Inferior parietal cortex (tissue), 1 donor: Measurements from ENCODE around the gene GPR155.
"Not testable (repeated sequence)": the region's sequence is repeated elsewhere in the genome, so short reads cannot be mapped to it uniquely, and the experiment has no call there.

Source experiments
- DNase-seq: peaks from one replicate; pipeline ENCODE4 v3.0.0-alpha.2; 2016; ENCODE audit errors: extremely low spot score

GPR155 gene

DNA sequence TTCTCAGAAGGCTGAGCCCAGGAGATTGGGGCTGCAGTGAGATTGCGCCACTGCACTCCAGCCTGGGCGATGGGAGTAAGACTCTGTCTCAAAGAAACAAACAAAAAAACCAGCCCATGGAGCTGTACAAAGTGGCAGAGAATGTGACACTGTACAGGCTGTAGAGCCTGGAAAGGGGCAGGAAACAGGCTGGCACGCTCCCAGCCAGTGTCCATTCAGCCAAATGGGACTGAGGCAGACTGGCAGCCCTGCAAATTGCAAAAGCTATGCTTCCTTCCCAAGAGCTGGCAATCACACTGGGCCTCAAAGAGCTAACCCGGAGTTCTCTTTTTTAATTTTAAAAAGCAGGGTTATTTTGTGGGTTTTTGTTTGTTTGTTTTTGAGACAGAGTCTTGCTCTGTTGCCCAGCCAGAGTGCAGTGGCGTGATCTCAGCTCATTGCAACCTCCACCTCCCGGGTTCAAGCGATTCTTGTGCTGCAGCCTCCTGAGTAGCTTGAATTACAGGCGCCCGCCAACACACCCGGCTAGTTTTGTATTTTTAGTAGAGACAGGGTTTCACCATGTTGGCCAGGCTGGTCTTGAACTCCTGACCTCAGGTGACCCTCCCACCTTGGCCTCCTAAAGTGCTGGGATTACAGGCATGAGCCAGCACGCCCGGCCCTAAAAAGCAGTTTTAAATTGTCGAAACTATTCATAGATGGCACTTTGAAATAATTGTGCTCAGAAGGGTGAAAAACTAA, 48.5 kb downstream of the GPR155 start:
- peak; percentile 77 for DNase-seq

DNA sequence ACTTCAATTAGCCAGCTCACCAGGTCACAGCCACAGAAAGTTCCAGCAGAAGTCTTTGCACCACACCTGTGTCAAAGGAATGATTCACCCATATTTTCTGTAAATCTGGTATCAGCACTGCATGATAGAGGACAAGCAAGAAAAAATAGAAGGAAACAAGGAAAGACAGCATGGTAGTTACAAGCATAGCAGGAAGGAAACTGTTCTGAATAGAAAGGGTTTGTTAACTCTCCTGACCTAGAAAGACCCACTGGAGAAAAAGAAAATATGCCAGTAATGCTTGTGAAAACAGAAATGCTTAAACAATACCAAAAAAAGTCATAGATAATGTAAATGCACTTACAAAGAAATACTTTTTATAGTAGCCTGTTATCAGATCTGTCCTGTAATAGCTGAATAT, 50.5 kb downstream of the GPR155 start:
- DNase-seq = no peak

DNA sequence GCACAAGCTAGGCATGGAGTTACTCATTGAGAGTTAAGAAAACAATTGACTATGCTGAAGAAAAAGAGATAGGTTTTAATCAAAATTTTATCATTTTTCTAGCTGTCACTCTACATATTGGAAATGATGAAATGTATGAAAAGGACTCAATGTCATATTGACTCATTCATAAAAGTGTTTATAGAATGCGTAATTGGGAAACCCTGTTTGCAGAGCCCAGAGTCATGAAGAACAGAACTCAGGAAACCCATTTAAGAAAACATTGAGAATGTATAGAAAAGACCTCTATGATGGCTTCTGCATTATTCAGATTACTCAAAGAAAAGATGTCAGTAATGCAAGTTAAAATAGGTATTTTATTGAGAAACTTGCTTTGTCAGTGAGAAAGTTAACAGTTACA, 54.9 kb downstream of the GPR155 start:
- DNase-seq = no peak

DNA sequence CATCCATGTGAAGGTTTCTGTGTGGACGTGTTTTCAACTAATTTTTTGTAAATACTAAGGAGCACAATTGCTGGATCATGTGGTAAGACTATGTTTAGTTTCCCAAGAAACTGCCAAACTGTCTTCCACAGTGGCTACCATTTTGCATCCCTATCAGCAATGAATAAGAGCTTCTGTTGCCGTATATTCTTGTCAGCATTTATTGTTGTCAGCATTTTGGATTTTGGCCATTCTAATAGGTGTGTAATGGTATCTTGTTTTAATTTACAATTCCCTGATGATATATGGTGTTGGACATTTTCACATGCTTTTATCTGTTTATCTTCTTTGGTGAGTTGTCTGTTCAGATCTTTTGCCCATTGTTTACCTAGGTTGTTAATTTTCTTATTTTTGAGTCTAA, 56.8 kb downstream of the GPR155 start:
- no peak for DNase-seq

DNA sequence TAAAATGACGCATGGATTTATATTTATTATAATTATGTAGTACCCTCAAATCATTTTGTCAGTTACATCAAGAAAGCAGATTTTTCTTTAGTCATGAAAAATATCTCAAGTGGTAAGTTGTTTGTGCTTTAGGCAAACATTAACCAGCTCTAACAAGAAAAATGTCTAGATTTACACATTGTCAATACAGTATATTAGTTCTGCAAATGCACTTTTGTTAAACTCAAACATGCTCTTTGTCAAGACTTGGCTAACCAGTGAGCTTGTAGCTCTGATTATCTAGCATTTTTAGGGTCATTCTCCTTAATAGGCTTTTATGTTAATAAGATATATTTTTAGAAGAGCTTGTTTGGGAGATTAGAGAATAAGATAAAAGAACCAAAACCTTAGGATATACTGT, 58.6 kb downstream of the GPR155 start:
- no peak for DNase-seq

DNA sequence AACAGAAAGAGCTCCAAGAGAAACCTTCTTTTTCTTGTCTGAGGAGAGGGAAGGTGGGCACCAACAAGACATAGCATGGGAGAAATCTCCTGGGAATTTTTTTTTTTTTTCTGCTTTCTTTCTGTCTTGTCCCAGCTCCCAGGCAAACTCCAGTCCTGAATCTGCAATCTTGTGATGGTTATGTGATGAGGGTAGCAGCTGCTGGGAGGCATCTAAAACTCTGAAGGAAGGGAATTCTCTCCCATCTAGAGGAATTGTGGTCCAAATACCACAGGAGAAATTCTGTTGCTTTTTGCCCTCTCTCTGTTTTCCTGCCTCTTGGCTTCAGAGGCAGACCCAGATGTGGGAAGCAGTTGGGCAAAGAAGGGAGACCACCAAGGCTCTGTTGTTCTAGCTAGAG, 74.6 kb downstream of the GPR155 start:
- DNase-seq = no peak

DNA sequence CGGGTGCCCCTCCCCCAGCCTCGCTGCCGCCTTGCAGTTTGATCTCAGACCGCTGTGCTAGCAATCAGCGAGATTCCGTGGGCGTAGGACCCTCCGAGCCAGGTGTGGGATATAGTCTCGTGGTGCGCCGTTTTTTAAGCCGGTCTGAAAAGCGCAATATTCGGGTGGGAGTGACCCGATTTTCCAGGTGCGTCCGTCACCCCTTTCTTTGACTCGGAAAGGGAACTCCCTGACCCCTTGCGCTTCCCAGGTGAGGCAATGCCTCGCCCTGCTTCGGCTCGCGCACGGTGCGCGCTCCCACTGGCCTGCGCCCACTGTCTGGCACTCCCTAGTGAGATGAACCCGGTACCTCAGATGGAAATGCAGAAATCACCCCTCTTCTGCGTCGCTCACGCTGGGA, 76.8 kb downstream of the GPR155 start:
- not testable (repeated sequence) for DNase-seq

DNA sequence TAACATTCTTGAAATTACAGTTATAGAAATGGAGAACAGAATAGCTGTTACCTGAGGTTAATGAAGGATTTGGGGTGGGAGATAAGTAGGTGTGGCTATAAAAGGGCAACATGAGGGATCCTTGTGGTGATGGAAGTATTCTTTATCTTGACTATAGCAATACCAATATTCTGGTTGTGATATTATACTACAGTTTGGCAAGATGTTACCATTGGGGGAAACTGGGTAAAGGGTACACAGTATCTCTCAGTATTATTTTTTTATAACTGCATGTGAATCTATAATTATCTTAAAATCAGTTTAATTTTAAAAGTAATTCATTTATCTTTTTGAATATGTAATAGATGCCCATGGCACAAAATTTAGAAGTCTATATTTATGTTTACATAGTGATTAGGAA, 83.2 kb downstream of the GPR155 start:
- DNase-seq = no peak

DNA sequence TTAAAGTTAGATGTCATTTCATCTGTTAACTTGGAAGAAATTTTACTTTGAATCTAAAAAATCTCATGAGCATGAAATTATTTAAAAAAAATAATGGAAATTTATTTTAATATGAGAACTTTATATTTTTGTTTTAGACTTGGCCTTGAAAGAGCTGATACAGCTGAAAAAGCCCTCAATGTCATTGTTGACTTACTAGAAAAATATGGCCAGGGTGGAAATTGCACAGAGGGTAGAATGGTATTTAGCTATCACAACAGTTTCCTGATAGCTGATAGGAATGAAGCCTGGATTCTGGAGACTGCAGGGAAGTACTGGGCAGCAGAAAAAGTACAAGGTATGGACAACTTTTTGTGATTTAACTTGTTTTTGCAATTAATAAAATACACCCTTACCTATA, 86.0 kb downstream of the GPR155 start:
- DNase-seq = no peak

DNA sequence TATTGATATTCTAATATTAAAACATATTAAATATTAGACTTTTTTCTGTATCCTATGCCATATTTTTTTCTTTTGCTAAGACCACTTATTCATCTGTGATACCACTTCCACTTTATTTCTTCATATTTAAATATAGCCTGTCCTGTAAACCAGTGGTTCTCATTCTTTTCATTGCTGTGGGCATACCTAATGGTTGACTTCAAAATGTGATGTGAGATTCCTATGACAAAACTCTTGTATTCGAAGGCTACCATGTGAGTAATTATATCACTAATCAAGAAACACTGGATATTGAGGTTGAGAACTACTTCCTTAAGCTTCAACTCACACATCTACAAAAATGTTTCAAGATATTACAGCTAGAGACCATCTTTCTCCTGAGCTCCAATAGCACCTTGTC, 87.7 kb downstream of the GPR155 start:
- no peak for DNase-seq

DNA sequence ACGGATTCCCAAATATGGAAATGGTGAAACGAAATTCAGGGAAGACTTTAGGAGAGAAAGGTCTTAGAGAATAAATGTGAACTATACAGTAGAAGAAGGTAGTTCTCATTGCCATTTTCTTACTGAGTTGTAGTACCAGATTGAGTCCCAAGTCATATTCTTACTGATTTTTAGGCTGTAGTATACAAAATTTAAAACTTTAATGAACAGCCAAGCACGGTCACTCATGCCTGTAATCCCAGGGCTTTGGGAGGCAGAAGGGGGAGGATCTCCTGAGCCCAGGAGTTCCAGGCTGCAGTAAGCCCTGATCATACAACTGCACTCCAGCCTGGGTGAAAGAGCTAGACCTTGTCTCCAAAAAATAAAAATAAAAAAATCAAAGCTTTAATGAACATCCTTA, 89.1 kb downstream of the GPR155 start:
- no peak for DNase-seq

DNA sequence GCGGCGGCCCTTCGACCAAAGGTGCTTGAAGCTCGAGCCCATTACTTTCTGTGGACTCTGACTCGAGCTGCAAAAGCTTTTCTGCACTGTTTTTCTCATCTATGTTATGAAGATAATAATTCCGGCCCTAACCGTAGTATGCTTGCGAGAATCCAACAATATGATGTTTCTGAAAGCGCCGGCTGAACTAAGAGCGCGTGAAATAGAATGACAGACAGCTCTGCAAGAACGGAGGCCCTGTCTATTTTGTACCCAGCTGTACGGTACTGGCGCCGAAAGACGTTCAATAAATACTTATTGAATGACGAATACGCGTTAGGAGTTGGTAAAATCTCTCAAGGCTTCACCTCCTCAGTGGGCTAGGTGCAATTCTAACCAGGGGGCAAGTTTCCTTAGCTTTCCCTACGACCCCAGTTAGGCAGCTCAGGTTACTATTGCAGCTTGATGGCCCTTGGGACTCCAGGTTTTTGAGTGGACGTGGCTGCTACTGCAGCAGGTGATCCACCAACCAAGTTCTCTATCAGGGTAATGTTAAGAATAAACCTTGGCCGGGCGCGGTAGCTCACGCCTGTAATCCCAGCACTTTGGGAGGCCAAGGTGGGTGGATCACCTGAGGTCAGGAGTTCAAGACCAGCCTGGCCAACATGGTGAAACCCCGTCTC, 90.7 kb downstream of the GPR155 start:
- no peak for DNase-seq

DNA sequence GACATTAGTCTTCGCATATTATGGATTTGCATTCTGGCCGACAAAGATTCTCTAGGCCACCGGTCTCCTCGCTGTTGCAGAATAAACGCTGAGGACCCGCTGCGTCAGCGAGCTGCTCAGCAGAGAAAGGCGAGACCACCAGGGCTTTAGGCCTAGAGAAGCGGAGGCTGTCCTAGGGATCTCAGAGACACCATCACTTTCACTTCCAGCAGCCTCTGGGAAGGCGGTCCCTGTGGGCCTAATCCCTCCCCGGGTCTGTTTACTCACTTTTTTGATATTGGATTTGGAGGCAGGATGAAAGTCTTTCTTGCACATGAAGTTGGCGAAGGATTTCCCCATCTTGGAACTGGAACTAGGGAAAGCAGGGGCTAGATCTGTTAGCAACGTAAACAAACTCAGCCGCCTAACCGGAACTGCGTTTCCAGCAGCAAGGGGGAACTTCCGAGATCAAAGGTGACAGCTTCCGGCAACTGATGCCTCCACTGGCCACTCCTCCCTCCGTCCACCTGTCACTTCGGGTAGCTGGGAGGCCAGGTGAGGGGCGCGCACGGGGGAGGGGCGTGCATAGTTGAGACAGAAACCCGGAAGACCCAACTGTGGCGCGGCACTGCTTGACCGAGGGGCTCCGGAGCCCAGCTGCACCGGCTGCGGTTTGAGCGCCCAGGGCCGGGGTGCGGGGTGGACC, 91.4 kb downstream of the GPR155 start, which contains the start of gene SCRN3:
TSS of gene SCRN3 (plus strand) at position 447 of the 685 bp plus-strand sequence. CDS start 2,554 bp downstream, outside the sequence.
- DNase-seq = peak; percentile 94

DNA sequence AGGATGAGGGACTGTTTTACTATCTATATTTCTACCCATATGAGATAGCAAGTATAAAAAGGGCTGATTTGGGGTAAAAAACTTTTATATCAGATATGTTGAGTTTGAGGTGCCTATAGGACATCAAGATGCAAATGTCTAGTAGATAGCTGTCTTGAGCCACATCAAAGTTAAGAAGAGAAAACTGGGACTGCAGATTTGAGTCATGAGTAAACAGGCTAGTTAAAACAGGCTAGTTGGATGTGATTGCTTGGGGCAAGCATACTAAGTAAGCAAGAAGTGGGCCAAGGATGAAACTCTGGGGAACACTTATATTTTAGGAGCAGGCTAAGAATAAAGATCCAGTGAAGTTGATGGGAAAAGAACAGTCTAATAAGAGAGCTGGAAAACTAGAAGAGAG, 94.1 kb downstream of the GPR155 start:
- no peak for DNase-seq

DNA sequence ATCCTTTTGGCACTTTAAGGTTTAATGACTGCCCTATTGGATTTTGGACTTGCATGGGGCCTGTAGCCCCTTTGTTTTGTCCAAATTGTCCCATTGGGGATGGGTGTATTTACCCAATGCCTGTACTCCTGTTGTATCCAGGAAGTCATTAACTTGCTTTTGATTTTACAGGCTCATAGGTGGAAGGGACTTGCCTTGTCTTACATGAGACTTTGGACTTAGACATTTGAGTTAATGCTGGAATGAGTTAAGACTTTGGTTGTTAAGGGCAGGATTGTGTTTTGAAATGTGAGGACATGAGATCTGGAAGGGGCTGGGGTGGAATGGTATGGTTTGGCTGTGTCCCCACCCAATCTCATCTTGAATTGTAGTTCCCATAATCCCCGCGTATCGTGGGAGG, 96.5 kb downstream of the GPR155 start:
- not testable (repeated sequence) for DNase-seq

DNA sequence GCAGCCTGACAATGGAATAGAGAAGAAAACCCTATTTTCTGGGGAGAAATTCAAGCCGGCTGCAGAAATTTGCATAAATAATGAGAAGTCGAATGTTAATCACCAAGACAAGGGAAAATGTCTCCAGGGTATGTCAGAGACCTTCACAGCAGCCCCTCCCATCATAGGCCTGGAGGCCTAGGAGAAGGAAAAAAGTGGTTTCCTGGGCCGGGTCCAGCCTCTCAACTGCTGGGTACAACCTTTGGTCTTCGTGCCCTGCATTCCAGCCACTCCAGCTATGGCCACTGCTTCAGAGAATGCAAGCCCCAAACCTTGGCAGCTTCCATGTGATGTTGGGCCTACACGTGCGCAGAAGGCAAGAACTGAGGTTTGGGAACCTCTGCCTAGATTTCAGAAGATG, 97.3 kb downstream of the GPR155 start:
- no peak for DNase-seq

DNA sequence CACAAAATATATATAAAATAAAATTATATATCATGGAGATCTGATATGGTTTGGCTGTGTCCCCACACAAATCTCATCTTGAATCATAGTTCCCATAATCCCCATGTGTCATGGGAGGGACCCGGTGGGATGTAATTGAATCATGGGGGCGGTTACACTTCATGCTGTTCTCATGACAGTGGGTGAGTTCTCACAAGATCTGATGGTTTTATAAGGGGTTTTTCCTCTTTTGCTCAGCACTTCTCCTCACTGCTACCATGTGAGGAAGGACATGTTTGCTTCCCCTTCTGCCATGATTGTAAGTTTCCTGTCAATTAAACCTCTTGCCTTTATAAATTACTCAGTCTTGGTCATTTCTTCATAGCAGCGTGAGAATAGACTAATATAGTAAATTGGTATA, 98.1 kb downstream of the GPR155 start:
- DNase-seq = not testable (repeated sequence)

DNA sequence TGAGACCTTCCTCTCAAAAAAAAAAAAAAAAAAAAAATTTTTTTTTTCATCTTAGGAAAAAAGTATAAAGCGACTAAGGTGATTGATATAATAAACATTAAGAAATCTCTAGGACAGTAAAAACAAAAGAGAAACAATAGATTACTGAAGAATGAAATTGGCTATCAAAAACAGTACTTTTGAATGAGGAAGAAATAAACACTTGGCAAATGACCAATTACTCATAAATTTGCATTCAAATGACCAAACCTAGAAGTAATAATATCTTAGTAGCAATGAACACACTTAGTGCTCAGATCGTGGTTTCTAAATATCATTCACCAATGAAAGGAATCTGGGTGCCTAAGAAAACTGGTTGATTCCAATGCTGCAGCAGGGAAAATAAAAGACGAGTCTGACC, 101.6 kb downstream of the GPR155 start:
- DNase-seq = no peak

DNA sequence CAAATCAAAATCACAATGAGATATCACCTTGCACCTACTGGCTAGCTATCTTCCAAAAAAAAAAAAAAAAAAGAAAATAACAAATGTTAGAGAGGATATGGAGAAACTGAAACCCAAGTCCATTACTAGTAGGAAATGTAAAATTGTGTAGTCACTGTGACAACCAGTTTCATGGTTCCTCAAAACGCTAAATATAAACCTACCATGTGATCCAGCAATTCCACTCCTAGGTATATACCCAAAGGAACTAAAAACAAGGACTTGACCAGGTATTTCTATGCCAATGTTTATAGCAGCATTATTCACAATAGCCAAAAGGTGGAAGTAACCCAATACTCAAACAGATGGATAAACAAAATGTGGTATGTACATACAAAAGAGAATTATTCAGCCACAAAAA, 103.0 kb downstream of the GPR155 start:
- no peak for DNase-seq
